Measurements from ENCODE around the gene PIM1. TPM values are rescaled to one million over a fixed set of nuclear protein-coding genes. Genes with fewer than 3 reads are reported as not detected.

The PIM1 gene
- polyA plus RNA-seq, 1 of the 3 experiments (the other 2 are of a cell fraction), result 33.9 TPM

- H3K4me1 ChIP-seq (ENCODE audit: control insufficient read depth in 1 of 2, insufficient read depth in 2 of 2, low read depth in 1 of 2, low read length in 1 of 2), result peaks cover 18 to 30% of the 10 kb centered on the region in 2 experiments; a peak in 3 of 4 replicates
- H3K27ac ChIP-seq (ENCODE audit: low read depth in 2 of 2, low read length in 1 of 2), result peak overlapping the region in 1 of 2 experiments; percentile 72; a peak in 1 of 4 replicates
- no peak for TF ChIP-seq MXI1 (IDR thresholded peaks at IDR 0.05; ENCODE audit: low read depth, low read length)
- no peak for TF ChIP-seq USF1 (IDR thresholded peaks at IDR 0.05; ENCODE audit: borderline replicate concordance, low read depth)
- no peak for TF ChIP-seq GATA2 (CRISPR knock-in tag; IDR thresholded peaks at IDR 0.05)
- no peak for TF ChIP-seq FOXM1 (IDR thresholded peaks at IDR 0.05; ENCODE audit: low read depth)
- TF ChIP-seq CHD2 (IDR thresholded peaks at IDR 0.05; ENCODE audit: low read length, partially characterized antibody), result no peak
- no peak for TF ChIP-seq TEAD4 (IDR thresholded peaks at IDR 0.05; ENCODE audit: borderline replicate concordance, insufficient read depth)
- no peak for TF ChIP-seq EP300 (IDR thresholded peaks at IDR 0.05; ENCODE audit: borderline replicate concordance in 1 of 2, low read depth in 1 of 2, low read length in 1 of 2)
- TF ChIP-seq USF2 (IDR thresholded peaks at IDR 0.05; ENCODE audit: borderline replicate concordance, low read depth, low read length), result no peak
- no peak for TF ChIP-seq GABPA (IDR thresholded peaks at IDR 0.05; ENCODE audit: low read depth)
- TF ChIP-seq, protein P1, sequence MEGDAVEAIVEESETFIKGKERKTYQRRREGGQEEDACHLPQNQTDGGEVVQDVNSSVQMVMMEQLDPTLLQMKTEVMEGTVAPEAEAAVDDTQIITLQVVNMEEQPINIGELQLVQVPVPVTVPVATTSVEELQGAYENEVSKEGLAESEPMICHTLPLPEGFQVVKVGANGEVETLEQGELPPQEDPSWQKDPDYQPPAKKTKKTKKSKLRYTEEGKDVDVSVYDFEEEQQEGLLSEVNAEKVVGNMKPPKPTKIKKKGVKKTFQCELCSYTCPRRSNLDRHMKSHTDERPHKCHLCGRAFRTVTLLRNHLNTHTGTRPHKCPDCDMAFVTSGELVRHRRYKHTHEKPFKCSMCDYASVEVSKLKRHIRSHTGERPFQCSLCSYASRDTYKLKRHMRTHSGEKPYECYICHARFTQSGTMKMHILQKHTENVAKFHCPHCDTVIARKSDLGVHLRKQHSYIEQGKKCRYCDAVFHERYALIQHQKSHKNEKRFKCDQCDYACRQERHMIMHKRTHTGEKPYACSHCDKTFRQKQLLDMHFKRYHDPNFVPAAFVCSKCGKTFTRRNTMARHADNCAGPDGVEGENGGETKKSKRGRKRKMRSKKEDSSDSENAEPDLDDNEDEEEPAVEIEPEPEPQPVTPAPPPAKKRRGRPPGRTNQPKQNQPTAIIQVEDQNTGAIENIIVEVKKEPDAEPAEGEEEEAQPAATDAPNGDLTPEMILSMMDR (IDR thresholded peaks at IDR 0.05), result no peak
- TF ChIP-seq MEF2A (IDR thresholded peaks at IDR 0.05; ENCODE audit: borderline replicate concordance, low read depth), result no peak
- no peak for TF ChIP-seq RAD21 (IDR thresholded peaks at IDR 0.05; ENCODE audit: low read length)
- no peak for TF ChIP-seq PBX3 (IDR thresholded peaks at IDR 0.05)
- no peak for TF ChIP-seq NRF1 (IDR thresholded peaks at IDR 0.05; ENCODE audit: low read depth, low read length)
- no peak for TF ChIP-seq NFIC (IDR thresholded peaks at IDR 0.05; ENCODE audit: borderline replicate concordance)
- no peaks in the 10 kb centered on the region for H3K79me2 ChIP-seq (ENCODE audit: insufficient read depth)
- CTCF ChIA-PET, result interaction anchor here (0.7 to 5.1 kb wide), 12 partner anchors 11 to 113 kb away, joined by 3 to 61 read pairs (median 4); partner anchors contain the start of gene PIM1
- H3K9ac ChIP-seq, result no peak overlapping the region
- H3K4me3 ChIP-seq (ENCODE audit: low read depth in 2 of 2, low read length in 1 of 2), result no peak overlapping the region
- H3K27me3 ChIP-seq (ENCODE audit: insufficient read depth), result no peaks in the 10 kb centered on the region
- no peak overlapping the region for H3K4me2 ChIP-seq
- no peak overlapping the region for H2AFZ ChIP-seq (ENCODE audit: low read depth)
- H3K36me3 ChIP-seq (replicated peaks in 1 of 2; ENCODE audit: control insufficient read depth in 1 of 2, insufficient read depth in 2 of 2, low read length in 1 of 2), result no peaks in the 10 kb centered on the region
- H4K20me1 ChIP-seq (ENCODE audit: insufficient read depth), result no peaks in the 10 kb centered on the region
- H3K9me3 ChIP-seq, result no peaks in the 10 kb centered on the region
- no peak for DNase-seq
- WGBS (ENCODE audit: low lambda C conversion rate), result 73% methylated on average over 3 of the region's 3 CpGs
- H3K9me2 ChIP-seq, result no peaks in the 10 kb centered on the region
- H3F3A ChIP-seq (replicated peaks; ENCODE audit: insufficient read depth), result peaks cover 19% of the 10 kb centered on the region
- POLR2A ChIA-PET, result interaction anchor here (0.6 to 1.6 kb wide), 3 partner anchors 23 to 39 kb away, joined by 3 to 17 read pairs (median 12); partner anchors contain the start of gene PIM1
These were observed 39.2 kb upstream of the PIM1 start for GRCh38 chr6:37130704-37131103.
